ENCODE results near the gene GSE1. TPM values are rescaled to one million over a fixed set of nuclear protein-coding genes. Genes with fewer than 3 reads are reported as not detected.

The GSE1 gene
- total RNA-seq, 1 donor from 2014 or later = 80.8 TPM

DNA sequence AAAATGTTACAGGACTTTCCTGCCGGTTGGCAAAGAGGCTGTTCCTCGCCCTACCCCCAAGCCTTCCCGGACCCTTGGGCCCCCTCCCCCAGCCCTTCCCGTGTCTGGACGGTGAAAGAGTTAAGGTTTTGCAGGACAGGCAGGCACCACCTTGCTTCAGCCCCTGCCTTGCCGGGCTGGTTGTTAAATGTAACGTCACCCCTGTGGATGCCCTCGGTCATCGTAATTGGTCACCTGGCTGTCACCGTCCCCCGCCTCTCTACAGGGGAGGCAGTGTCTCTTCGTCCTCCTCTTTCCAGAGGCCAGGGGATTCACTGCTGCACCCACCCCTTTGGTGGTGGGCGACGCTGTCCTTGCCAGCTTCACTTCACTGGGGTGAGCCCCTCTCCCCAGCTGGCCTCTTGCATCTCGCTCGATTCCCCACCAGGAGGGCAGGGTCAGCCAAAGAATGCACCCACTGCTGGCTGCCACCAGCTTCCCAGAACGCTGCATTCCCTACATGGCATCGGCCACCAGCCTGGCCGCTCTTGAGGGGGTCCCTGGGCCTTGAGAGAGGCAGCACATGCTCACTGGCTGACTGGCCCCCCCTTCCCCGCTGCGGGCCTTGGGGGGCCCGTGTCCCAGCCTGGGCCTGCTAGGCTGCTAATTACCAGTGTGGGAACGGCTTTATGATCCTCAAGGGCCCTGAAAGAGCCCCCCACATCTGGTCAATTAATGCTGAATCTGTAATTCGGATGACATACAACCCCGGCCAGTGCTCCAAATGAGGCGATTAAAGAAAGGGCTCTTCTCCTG lies 25.2 kb upstream of the GSE1 start:
- H3K36me3 ChIP-seq = no peaks in the 10 kb centered on the region
- H3K27me3 ChIP-seq = no peaks in the 10 kb centered on the region
- DNase-seq (ENCODE audit: extremely low spot score in 2 of 2) = no peak
- H3K4me3 ChIP-seq = no peak overlapping the region
- TF ChIP-seq, protein P1, sequence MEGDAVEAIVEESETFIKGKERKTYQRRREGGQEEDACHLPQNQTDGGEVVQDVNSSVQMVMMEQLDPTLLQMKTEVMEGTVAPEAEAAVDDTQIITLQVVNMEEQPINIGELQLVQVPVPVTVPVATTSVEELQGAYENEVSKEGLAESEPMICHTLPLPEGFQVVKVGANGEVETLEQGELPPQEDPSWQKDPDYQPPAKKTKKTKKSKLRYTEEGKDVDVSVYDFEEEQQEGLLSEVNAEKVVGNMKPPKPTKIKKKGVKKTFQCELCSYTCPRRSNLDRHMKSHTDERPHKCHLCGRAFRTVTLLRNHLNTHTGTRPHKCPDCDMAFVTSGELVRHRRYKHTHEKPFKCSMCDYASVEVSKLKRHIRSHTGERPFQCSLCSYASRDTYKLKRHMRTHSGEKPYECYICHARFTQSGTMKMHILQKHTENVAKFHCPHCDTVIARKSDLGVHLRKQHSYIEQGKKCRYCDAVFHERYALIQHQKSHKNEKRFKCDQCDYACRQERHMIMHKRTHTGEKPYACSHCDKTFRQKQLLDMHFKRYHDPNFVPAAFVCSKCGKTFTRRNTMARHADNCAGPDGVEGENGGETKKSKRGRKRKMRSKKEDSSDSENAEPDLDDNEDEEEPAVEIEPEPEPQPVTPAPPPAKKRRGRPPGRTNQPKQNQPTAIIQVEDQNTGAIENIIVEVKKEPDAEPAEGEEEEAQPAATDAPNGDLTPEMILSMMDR (IDR thresholded peaks at IDR 0.05) = no peak
- TF ChIP-seq POLR2AphosphoS5 (IDR thresholded peaks at IDR 0.05; ENCODE audit: insufficient read depth in 1 of 2, low read depth in 1 of 2) (no peak), POLR2A (IDR thresholded peaks at IDR 0.05) (no peak)
- H3K9me3 ChIP-seq = no peaks in the 10 kb centered on the region
- no peak overlapping the region for H3K27ac ChIP-seq
- intact Hi-C loops (cut with DNase I) = no loop called here
- peaks cover 27% of the 10 kb centered on the region for H3K4me1 ChIP-seq

DNA sequence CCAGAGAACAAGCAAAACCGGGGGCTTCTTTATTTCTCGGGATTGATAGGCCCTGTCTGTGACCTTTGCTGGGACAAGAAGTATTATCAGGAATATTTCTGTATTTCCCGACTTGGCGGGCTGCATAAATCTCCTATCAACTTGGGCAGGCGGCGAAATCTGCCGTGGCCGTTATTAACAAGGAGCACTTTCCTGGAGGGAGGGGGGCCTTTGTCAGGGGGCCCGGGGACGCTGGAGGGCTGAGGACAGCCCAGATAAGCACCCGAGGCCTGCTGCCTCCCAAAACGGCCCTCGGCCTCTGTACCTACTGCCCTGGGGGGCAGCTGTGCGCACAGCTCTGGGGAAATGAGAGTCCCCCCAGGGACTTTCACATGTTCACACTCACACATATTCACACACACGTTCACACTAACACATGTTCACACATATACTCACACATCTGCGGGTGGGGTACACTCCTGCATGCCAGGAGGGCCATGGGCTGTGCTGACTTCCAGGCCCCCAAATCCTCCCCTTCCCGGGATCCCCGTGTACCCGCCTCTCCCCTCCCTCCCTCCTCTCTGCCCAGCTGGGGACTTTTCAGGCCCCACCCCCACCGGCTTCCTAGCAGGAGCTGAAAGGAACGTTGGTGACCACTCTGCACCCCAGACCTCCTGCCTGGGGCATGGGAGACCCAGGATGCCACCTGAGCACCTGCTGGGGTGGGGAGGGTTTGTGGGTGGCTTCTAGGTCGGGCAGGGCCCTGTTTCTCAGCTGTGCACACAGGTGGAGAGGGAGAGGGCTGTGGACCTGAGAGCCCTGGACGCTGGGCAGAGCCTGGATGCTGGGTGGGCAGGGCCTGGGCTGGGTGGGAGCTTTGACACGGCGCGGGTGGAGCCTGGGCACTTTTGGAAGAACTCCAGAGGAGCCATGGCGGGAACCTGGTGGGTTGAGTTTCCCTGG lies 24.3 kb upstream of the GSE1 start:
- no peaks in the 10 kb centered on the region for H3K9me3 ChIP-seq
- H3K4me3 ChIP-seq = no peak overlapping the region
- no peaks in the 10 kb centered on the region for H3K27me3 ChIP-seq
- no peaks in the 10 kb centered on the region for H3K36me3 ChIP-seq
- intact Hi-C loops (cut with DNase I) = no loop called here
- peaks cover 36% of the 10 kb centered on the region for H3K4me1 ChIP-seq
- H3K27ac ChIP-seq = peak overlapping the region; percentile 9
- no peak for DNase-seq (ENCODE audit: extremely low spot score in 2 of 2)
- TF ChIP-seq POLR2A (IDR thresholded peaks at IDR 0.05) (no peak), POLR2AphosphoS5 (IDR thresholded peaks at IDR 0.05; ENCODE audit: insufficient read depth in 1 of 2, low read depth in 1 of 2) (no peak)
- TF ChIP-seq, protein P1 (IDR thresholded peaks at IDR 0.05) = no peak

DNA sequence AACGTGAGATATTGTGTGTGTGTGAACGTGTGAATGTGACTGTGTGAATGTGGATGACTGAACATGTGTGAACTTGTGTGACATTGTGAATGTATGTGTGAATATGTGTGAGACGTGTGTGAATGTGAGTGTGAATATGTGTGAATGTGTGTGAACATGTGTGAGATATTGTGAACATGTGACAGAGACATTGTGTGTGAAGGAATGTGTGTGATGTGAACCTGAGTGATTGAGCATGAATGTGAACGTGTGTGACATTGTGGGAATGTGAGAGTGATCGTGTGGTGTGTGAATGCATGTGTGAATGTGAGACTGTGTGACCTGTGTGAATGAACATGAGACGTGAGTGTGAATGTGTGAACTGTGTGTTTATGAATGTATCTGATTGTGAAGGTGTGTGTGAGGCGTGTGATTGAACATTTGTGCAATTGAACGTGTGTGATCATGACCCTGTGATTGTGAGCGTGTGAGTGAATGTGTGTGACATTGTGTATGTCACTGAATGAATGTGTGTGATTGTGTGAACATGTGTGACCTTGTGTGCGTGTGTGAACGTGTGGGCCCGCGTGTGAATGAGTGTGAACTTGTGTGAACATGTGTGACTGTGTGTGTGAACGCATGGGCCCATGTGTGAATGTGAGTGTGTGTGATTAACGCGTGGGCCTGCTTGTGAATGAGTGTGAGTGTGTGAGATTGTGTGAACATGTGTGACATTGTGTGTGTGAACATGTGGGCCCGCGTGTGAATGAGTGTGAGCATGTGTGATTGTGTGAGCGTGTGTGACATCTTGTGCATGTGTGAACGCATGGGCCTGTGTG lies 23.2 kb upstream of the GSE1 start:
- TF ChIP-seq, protein P1 (IDR thresholded peaks at IDR 0.05) = no peak
- TF ChIP-seq POLR2AphosphoS5 (IDR thresholded peaks at IDR 0.05; ENCODE audit: insufficient read depth in 1 of 2, low read depth in 1 of 2) (no peak), POLR2A (IDR thresholded peaks at IDR 0.05) (no peak)
- no peaks in the 10 kb centered on the region for H3K27me3 ChIP-seq
- H3K4me3 ChIP-seq = no peak overlapping the region
- no peak overlapping the region for H3K27ac ChIP-seq
- no peak for DNase-seq (ENCODE audit: extremely low spot score in 2 of 2)
- intact Hi-C loops (cut with DNase I) = no loop called here
- peaks cover 39% of the 10 kb centered on the region for H3K4me1 ChIP-seq
- no peaks in the 10 kb centered on the region for H3K36me3 ChIP-seq
- no peaks in the 10 kb centered on the region for H3K9me3 ChIP-seq

DNA sequence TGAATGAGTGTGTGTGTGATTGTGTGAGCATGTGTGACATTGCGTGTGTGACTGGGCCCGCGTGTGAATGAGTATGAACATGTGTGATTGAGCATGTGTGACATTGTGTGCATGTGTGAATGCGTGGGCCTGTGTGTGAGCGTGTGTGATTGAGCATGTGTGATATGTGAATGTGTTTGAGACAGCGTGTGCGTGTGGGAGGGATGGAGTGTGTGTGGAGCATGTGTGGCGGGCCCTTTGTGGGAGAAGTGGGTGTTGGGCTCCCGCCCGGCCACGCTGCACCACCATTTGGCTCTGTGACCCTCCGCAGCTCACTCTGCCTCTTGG lies 22.7 kb upstream of the GSE1 start:
- Histone ChIP-seq H3K4me1 (peaks cover 36% of the 10 kb centered on the region), H3K36me3 (no peaks in the 10 kb centered on the region), H3K9me3 (no peaks in the 10 kb centered on the region), H3K27ac (no peak overlapping the region), H3K27me3 (no peaks in the 10 kb centered on the region), H3K4me3 (no peak overlapping the region)
- intact Hi-C loops (cut with DNase I) = no loop called here
- DNase-seq (ENCODE audit: extremely low spot score in 2 of 2) = no peak
- no peak for TF ChIP-seq POLR2AphosphoS5 (IDR thresholded peaks at IDR 0.05; ENCODE audit: insufficient read depth in 1 of 2, low read depth in 1 of 2)
- TF ChIP-seq POLR2A (IDR thresholded peaks at IDR 0.05) = no peak
- TF ChIP-seq, protein P1 (IDR thresholded peaks at IDR 0.05) = no peak
